ENCODE results near the gene NTHL1.

Gene NTHL1

DNA sequence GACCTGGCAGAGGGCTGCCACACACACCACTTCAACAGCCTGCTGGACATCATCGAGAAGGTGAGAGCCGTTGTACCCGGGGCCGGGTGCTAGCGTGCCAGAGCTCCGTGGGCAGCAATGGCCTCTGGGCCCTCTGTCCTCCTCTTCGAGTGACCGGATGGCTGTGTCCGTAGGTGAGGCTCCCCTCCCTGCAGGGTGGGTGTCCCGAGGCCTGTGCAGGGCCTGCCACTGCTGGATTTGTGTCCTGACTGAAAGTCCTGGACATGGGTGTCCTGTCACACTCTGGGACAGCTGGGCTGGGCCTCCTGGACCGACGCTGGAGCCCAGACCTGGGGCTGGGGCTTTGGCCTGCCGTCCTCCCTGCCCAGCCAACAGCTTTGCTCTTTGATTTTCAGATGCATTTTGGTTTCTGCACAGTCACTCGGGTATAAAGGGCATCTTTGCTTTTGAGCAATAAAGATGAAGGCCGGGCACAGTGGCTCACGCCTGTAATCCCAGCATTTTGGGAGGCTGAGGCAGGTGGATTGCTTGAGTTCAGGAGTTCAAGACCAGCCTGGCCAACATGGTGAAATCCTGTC is 16.8 kb upstream of the NTHL1 start:
- TF ChIP-seq, protein P1, sequence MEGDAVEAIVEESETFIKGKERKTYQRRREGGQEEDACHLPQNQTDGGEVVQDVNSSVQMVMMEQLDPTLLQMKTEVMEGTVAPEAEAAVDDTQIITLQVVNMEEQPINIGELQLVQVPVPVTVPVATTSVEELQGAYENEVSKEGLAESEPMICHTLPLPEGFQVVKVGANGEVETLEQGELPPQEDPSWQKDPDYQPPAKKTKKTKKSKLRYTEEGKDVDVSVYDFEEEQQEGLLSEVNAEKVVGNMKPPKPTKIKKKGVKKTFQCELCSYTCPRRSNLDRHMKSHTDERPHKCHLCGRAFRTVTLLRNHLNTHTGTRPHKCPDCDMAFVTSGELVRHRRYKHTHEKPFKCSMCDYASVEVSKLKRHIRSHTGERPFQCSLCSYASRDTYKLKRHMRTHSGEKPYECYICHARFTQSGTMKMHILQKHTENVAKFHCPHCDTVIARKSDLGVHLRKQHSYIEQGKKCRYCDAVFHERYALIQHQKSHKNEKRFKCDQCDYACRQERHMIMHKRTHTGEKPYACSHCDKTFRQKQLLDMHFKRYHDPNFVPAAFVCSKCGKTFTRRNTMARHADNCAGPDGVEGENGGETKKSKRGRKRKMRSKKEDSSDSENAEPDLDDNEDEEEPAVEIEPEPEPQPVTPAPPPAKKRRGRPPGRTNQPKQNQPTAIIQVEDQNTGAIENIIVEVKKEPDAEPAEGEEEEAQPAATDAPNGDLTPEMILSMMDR (IDR thresholded peaks at IDR 0.05; ENCODE audit: control insufficient read depth, insufficient read depth, low read depth, low read length, missing control alignments), result no peak
- no peak for DNase-seq (ENCODE audit: low read depth)
- no peak overlapping the region for H3K4me3 ChIP-seq (ENCODE audit: control insufficient read depth, low read depth, low read length)

DNA sequence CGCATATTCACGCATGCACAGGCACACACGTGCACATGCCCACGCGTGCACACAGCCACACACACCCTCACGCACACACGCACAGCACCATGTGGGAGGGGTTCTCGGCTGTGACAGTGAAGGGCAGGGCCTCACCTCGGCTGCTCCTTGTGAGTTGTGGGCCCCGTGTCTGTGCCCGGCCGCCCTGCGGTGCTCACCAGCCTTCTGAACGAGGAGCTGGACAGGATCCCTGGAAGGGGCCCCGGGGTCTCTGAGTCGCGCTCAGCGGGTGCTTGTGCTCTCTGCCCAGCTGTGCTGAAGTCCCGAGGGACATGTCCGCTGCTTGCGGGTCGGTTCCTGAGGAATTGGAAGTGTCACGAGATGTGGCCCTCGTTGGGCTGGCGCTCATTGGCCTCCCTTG is 16.2 kb upstream of the NTHL1 start:
- TF ChIP-seq, protein P1 (IDR thresholded peaks at IDR 0.05; ENCODE audit: control insufficient read depth, insufficient read depth, low read depth, low read length, missing control alignments), result no peak
- no peak for DNase-seq (ENCODE audit: low read depth)
- no peak overlapping the region for H3K4me3 ChIP-seq (ENCODE audit: control insufficient read depth, low read depth, low read length)

DNA sequence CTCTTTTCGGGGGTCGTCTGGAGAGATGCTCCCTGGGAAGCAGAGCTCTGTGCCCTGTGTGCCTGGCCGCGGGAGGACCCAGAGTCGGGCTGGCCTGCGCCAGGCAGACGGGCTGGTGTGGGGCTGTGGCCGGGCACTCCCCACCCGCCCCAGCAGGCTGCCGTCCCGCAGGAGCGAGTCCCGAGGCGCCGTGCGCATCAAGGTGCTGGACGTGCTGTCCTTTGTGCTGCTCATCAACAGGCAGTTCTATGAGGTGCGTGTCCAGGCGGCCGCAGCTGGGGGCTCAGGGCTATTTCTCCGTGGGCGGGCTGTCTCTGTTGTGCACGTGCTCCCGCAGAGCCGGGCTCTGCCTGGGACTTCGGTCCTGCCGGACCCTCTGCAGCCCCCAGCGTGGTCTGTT is 15.2 kb upstream of the NTHL1 start:
- TF ChIP-seq, protein P1 (IDR thresholded peaks at IDR 0.05; ENCODE audit: control insufficient read depth, insufficient read depth, low read depth, low read length, missing control alignments), result no peak
- no peak overlapping the region for H3K4me3 ChIP-seq (ENCODE audit: control insufficient read depth, low read depth, low read length)
- DNase-seq (ENCODE audit: low read depth), result no peak

DNA sequence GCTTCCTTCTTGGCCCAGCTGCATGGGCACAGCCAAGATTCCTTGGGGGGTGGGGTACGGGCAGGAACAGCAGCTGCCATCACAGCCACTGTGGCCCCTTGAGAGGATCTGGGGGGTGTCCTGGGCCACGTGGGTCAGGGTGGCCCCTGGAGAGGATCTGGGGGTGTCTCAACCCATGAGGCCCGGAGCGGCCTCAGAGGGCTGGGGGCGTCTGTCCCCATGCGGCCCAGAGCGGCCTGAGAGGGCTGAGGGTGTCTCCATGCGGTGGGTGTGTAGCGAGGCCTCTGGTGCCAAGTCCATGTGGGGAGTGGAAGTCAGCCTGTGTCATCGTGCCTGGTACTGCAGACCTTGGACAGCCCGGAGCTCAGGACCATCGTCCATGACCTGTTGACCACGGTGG is 13.9 kb upstream of the NTHL1 start:
- no peak overlapping the region for H3K4me3 ChIP-seq (ENCODE audit: control insufficient read depth, low read depth, low read length)
- TF ChIP-seq, protein P1 (IDR thresholded peaks at IDR 0.05; ENCODE audit: control insufficient read depth, insufficient read depth, low read depth, low read length, missing control alignments), result no peak

DNA sequence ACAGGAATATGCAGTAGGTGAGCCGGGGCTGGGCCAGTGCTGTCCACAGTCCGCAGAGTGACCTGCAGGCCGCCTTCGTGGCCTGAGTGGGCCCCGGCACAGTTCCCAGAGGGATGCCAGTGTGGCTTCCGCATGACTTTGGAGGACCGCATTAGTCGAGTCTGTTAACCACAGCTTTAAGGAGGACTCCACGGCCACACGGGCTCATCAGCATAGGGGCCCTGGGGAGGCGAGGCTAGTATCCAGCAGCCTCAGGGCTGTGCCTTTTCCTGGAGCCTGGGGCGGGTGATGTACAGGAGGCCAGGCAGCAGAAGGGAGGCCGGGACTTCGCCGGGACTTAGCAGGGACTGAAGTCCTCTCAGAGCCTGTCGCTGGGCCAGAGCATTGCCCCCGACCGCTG is 13.4 kb upstream of the NTHL1 start:
- H3K4me3 ChIP-seq (ENCODE audit: control insufficient read depth, low read depth, low read length), result no peak overlapping the region
- TF ChIP-seq, protein P1 (IDR thresholded peaks at IDR 0.05; ENCODE audit: control insufficient read depth, insufficient read depth, low read depth, low read length, missing control alignments), result no peak
- no peak for DNase-seq (ENCODE audit: low read depth)

More for the DNA sequence above, 13.9 kb upstream of the NTHL1 start:
- no peak for DNase-seq (ENCODE audit: low read depth)

DNA sequence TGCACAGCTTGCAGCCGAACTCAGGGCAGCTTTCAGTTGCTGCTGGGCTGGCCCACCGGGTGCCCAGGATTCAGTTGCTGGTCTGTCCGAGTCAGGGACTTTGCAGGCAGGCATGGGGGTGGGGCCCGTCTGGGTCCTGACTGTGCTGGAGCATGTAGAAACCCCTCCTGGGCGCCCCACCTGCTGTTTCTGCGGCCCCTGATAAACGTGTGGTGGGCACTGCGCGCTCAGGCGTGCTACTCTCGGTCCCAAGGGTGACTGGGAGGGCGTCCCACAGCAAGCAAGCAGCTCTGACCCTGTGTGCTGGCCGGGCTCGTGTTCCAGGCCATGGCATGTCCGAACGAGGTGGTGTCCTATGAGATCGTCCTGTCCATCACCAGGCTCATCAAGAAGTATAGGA is 12.7 kb upstream of the NTHL1 start:
- TF ChIP-seq, protein P1 (IDR thresholded peaks at IDR 0.05; ENCODE audit: control insufficient read depth, insufficient read depth, low read depth, low read length, missing control alignments), result no peak
- no peak overlapping the region for H3K4me3 ChIP-seq (ENCODE audit: control insufficient read depth, low read depth, low read length)
- DNase-seq (ENCODE audit: low read depth), result no peak

DNA sequence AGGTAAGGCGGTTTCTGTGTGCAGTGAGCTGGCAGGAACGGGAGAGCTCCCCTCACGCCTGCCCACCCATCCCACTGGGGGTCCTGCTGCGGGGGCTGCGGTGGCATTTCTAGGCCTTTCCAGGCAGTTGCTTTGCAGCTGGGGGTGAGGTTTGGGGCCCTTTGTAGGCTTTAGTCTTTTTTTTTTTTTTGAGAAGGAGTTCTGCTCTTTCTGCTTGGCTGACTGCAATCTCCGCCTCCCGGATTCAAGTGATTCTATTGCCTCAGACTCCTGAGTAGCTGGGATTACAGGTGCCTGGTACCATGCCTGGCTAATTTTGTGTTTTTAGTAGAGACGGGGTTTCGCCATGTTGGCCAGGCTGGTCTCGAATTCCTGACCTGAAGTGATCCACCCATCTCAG is 11.2 kb upstream of the NTHL1 start:
- no peak overlapping the region for H3K4me3 ChIP-seq (ENCODE audit: control insufficient read depth, low read depth, low read length)
- TF ChIP-seq, protein P1 (IDR thresholded peaks at IDR 0.05; ENCODE audit: control insufficient read depth, insufficient read depth, low read depth, low read length, missing control alignments), result no peak
- DNase-seq (ENCODE audit: low read depth), result no peak
